GM19240 (cell line): ENCODE results near the gene RASGEF1C.

Experiments
- DNase-seq: peaks from one replicate; pipeline ENCODE4 v3.0.0; 2011; ENCODE audit warnings: low spot score; ENCODE audit not compliant: insufficient read length

RASGEF1C gene

DNA sequence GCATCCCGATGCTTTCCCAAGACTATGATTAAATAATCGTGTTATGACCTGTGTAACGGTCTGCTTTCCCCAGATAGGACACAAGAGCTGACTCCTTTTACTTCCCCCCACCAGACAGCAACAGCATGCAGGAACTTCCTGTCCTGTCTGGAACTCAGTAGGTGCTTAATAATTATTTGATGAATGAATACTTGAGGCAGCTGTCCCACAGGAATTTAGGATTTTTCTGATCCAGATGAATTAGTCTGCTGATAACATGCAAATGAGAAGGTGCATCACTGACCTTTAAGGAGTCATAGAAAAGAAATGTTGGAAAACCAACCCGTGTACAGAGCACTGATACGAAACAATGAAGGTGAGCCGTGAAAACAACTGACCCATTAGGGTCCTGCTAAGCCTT lies 149.7 kb downstream of the RASGEF1C start:
- DNase-seq: no peak

GRCh38 chr5:180056153-180056552 lies 152.9 kb downstream of the RASGEF1C start:
- no peak for DNase-seq

DNA sequence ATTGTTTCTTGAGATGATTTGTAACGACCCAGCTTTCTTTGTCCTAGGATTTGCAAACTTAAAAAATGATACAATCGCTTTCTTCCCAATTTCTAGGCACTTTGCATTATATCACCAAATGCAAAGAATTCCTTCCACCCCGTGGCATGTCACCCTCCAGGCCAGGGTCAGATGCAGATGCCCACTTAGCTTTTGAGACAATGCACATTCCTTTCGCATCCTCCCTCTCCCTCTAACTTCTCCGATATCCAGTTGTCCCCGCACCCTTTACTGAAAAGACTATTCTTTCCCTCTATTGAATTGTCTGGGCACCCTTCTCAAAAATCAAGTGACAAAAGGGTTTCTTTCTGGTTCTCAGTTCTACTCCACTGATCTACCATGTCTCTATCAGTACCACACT lies 154.8 kb downstream of the RASGEF1C start:
- DNase-seq: no peak

- no peak for DNase-seq
Measured at GRCh38 chr5:180053061-180053602, 155.9 kb downstream of the RASGEF1C start.

DNA sequence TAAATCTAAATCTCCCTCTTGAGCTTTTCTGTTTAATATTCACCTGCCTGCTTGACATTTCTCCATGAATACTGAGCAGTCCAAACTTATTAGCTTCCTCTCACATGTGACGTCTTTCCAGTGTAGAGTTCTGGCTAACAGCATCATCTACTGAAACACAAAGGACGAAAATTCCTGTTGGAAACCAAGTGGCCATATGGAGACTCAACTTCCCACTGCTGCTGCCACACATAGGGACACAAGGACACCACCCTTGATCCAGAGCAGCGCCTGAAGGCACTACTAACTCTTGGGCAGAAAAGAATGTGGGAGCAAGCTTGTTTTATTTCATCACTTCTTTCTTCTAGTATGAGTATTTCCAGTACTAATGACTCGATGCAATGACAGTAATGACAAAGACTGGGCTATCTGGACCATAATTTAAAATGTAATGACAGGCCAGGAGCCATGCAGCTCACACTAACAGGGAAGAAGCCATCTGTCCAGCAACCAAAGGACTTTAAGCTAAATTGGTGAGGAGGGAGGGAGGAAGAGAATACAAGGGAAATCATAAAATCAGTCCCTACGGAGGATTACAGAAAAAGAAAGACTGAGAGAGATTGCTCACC lies 156.7 kb downstream of the RASGEF1C start:
- DNase-seq: no peak
